ENCODE data around the gene TOR1A.

The TOR1A gene

DNA sequence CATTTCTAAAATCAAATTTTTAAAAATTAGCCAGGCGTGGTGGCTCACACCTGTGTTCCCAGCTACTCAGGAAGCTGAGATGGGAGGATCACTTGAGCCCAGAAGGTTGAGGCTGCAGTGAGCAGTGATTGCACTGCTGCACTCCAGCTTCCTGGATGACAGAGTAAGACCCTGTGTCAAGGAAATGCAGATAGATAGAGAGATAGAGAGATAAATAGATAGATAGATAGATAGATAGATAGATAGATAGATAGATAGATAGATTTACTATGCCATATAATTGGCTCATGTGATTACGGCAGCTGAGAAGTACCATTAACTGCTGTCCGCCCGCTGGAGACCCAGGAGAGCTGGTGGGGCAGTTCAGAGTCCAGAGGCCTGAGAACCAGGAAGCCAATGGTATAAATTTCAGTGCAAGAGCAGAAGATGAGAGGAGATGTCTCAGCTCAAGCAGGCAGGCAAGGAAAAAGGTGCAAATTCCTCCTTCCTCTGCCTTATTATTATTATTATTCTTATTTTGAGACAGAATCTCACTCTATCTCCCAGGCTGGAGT, 58.1 kb downstream of the TOR1A start:
- Histone ChIP-seq H3K9me3 (ENCODE audit: insufficient read depth, low read depth, low read length) (no peaks in the 10 kb centered on the region), H3K9ac (ENCODE audit: low read depth, low read length) (no peak overlapping the region), H3K4me3 (ENCODE audit: low read length) (no peak overlapping the region), H3K36me3 (ENCODE audit: insufficient read depth, low read length) (no peaks in the 10 kb centered on the region), H3K4me1 (ENCODE audit: insufficient read depth, low read length) (no peaks in the 10 kb centered on the region), H3K27me3 (ENCODE audit: insufficient read depth, low read length) (no peaks in the 10 kb centered on the region), H3K27ac (ENCODE audit: low read depth, low read length) (no peak overlapping the region)
- 83% methylated on average over 4 of the region's 4 CpGs for WGBS

DNA sequence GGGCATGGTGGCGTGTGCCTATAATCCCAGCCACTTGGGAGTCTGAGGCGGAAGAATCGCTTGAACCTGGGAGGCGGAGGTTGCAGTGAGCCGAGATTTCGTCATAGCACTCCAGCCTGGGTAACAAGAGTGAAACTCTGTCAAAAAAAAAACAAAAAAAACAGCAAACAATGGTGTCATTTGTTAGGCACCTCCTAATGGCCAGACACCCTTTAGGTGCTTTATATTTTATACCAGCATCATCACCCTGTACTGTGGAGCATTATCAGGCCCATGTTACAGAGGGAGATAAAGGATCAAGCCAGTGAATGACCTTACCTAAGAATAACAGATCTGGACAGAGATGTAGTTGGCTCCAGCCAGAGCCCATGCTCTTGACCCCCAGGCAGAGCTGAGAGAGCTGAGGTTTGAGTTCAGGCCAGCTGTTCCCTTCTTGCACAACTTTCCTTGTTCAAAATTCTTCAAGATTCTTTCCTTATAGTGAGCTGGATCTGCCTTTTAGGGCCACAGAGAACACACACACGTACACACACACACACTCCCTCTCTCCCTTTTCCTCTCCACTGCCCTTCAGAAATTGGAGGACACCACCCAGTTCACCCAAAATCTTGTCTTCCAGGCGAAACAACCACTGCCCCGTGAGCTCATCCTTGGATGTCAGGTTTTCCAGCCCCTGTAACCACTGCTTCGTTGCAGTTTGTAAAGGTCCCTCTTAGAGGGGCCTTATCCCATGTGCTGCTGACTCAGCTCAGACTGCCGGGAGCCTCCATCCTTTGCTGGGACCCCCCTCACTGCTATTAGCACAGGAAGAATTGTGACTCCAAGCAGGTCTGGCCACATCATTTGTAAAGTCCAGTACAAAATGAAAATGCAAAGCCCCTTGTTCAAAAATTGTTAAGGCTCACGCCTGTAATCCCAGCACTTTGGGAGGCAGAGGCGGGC, 60.7 kb downstream of the TOR1A start:
- no peak overlapping the region for H3K9ac ChIP-seq (ENCODE audit: low read depth, low read length)
- no peaks in the 10 kb centered on the region for H3K36me3 ChIP-seq (ENCODE audit: insufficient read depth, low read length)
- WGBS: 90% methylated on average over 13 of the region's 13 CpGs
- no peaks in the 10 kb centered on the region for H3K4me1 ChIP-seq (ENCODE audit: insufficient read depth, low read length)
- H3K27me3 ChIP-seq (ENCODE audit: insufficient read depth, low read length): no peaks in the 10 kb centered on the region
- H3K4me3 ChIP-seq (ENCODE audit: low read length): no peak overlapping the region
- no peaks in the 10 kb centered on the region for H3K9me3 ChIP-seq (ENCODE audit: insufficient read depth, low read depth, low read length)
- no peak overlapping the region for H3K27ac ChIP-seq (ENCODE audit: low read depth, low read length)

Measured in HUES64 (cell line).